ENCODE data around the gene MON1A.
A peak's percentile ranks its signal among the peaks of the same experiment; 100 is the strongest.
"Not testable (repeated sequence)": the region's sequence is repeated elsewhere in the genome, so short reads cannot be mapped to it uniquely, and the experiment has no call there.

MON1A gene

GRCh38 chr3:49906073-49906743, 23.4 kb downstream of the MON1A start:
- peak overlapping the region; percentile 20 for H3K4me3 ChIP-seq (ENCODE audit: low read depth, low read length)
- TF ChIP-seq CTCF (IDR thresholded peaks at IDR 0.05; ENCODE audit: low read depth, low read length) = peak; percentile 63

- not testable (repeated sequence) for H3K4me3 ChIP-seq (ENCODE audit: low read depth, low read length)
Observed at GRCh38 chr3:49904448-49904847, 25.2 kb downstream of the MON1A start.

DNA sequence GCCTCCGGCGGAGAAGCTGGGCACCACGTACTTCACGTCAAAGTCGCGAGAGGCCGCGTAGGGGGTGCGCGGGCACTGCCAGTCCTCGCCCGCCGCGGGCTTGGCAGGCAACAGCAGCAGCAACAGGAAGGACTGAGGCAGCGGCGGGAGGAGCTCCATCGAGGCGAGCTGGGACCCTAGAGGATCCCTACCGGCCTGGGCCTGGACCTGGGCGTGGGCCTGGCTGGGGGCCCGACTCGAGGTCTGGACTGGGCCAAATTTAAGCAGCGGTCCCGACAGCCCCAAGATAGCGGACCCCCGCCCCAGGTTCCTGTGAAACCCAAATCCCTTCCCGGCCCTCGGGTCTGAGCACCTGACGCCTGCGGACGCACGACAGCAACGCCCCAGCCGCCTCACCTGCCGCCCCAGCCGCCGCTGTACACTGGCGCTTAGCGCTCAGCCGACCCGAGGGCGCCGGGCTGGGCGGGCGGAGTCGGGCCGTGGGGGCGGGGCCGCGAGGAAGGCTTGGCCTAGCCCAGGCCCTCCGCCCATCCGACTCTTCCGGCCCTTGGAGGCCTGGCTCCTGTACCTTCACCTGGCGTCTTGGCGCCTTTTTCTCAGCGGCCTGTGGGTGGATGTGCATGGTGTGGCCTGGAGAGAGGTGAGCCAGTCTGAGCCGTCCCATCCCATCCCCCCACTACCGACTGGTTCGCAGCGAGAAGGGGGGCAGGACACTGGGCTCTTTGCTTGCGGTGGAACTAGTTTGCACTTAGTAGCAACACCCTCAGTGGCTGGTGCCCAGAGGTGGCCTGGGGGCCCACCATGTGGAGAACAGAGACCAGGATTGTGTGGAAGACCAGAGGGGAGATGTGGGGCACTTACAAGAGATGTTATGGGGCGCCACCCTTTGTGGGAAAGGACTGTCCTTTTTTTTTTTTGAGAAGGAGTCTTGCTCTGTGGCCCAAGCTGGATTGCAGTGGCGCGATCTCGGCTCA, 25.9 kb downstream of the MON1A start, which contains the start of gene MST1R:
TSS of gene MST1R (minus strand) at position 423 of the 974 bp plus-strand sequence. CDS start at position 159, 264 bp downstream.
- TF ChIP-seq CTCF (IDR thresholded peaks at IDR 0.05; ENCODE audit: low read depth, low read length) = no peak
- H3K4me3 ChIP-seq (ENCODE audit: low read depth, low read length) = no peak within 1 kb of the TSS

GRCh38 chr3:49902511-49903345, 26.9 kb downstream of the MON1A start:
- H3K4me3 ChIP-seq (ENCODE audit: low read depth, low read length) = no peak overlapping the region

DNA sequence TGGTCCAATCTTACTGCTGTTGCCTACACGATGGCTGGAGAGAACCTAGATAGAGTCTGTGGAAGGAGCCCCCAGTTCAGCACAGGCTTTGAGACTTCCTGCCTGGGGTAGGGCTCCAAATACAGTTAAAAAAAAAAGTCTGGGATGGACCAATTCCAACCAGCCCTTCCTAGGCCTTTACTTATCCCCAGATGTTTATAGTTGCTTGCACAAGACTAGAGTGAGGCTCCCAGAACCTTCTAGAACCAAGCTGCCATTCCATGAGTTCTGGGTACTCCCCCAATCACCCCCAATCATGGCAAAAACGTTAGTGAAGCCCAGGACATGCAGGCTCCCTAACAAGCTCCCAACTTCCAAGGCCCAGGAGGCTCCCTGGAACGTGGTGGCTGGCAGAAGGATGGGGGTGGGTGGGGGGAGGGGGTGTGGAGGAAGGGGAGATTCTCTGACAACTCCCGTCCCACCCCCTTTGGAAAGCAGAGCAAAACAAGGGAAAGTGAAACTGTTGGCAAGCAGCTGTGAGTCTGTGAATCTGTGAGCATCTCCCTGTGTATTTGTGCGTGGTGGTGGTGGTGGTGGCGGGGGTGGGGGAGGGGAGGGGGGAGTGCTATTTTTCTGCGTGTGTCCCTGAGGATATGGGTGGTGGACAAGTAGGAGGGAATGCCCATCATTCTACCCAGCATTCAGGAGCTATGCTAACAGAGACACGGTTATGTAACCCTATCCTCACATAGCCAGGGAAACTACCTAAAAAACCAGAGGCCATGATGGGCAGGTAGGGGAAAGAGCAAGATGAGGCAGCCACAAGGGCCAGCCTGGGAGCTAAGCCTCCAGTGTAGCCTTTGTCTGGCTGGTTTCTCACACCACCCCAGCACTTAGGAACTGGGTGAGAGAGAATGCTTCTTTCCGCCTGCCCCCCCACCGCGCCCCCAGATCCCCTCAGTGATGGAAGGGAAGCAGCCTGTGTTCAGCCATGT, 28.0 kb downstream of the MON1A start:
- TF ChIP-seq CTCF (IDR thresholded peaks at IDR 0.05; ENCODE audit: low read depth, low read length) = no peak
- H3K4me3 ChIP-seq (ENCODE audit: low read depth, low read length) = no peak overlapping the region

More at GRCh38 chr3:49902511-49903345, 26.9 kb downstream of the MON1A start:
- no peak for TF ChIP-seq CTCF (IDR thresholded peaks at IDR 0.05; ENCODE audit: low read depth, low read length)

DNA sequence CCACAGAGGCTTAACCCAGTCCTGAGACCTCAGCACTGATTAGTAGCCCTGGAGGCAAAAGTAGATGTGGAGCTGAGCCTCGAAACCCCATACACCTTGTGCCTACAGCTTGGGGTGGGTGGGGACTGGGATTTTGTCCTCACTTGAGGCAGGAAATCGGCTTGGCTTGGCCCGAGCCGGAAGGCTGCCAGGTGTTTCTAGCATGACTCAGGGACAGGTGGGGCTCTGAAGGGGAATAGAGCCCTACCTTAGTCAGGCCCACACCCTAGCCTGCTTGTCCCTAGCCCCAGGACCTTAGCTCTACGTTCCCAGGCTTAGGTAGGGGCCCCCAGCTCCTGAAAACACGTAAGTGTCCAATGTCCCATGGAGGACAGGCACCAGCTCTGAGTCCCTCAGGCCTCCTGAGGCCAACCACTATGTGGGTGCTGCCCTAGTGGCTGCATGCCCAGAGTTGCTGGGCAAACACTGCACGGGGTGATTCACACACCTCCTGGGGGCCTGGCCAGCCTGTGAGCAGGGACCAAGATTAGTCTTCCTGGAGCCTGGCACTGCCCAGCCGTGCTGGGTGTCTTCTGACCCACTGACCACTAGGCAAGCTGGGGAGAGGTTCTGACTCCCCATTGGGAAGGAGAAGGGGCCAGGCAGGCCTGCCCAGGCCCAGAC, 29.0 kb downstream of the MON1A start:
- TF ChIP-seq CTCF (IDR thresholded peaks at IDR 0.05; ENCODE audit: low read depth, low read length) = no peak
- no peak overlapping the region for H3K4me3 ChIP-seq (ENCODE audit: low read depth, low read length)
